Activated CD8-positive, alpha-beta T cell treated with anti-CD3 and anti-CD28 coated beads, Interleukin-2, amount 10 ng/mL, durations not matched to agents 7 days and 5 days (primary cell): Measurements from ENCODE around the gene MAP1B. TPM values are rescaled to one million over a fixed set of nuclear protein-coding genes. Genes with fewer than 3 reads are reported as not detected.

Experiments used
- ATAC-seq: fragments of 150-1000 bp; cut with Tn5 transposase; one replicate; pipeline ENCODE4 v1.10.0; 2021; ENCODE audit warnings: moderate library complexity
- CTCF ChIA-PET: fragments of 350-600 bp; sonication (Branson Sonifier 250); formaldehyde crosslinking; loops from one replicate; lab custom pipeline; 2021; ENCODE audit warnings: antibody characterized with exemption; lab: Charles Lee
- POLR2A ChIA-PET: fragments of 350-600 bp; sonication (Branson Sonifier 250); formaldehyde crosslinking; loops from one replicate; lab custom pipeline; 2021; ENCODE audit warnings: antibody characterized with exemption; lab: Charles Lee
- DNase-seq: peaks from one replicate; pipeline ENCODE4 v3.0.0-alpha.2; 2020
- H3K27ac Mint-ChIP-seq: one replicate; pipeline ENCODE4 v1.8.0; 2021; ENCODE audit warnings: mild to moderate bottlenecking, mixed read lengths
- H3K27me3 Mint-ChIP-seq: one replicate; pipeline ENCODE4 v1.8.0; 2021; ENCODE audit warnings: low read depth, mixed read lengths
- H3K36me3 Mint-ChIP-seq: one replicate; pipeline ENCODE4 v1.8.0; 2021; ENCODE audit warnings: low read depth, mixed read lengths
- H3K4me1 Mint-ChIP-seq: one replicate; pipeline ENCODE4 v1.8.0; 2021; ENCODE audit warnings: low read depth, mixed read lengths
- H3K4me3 Mint-ChIP-seq: one replicate; pipeline ENCODE4 v1.8.0; 2021; ENCODE audit warnings: mild to moderate bottlenecking, mixed read lengths
- H3K9me3 Mint-ChIP-seq: one replicate; pipeline ENCODE4 v1.8.0; 2022; ENCODE audit warnings: mixed read lengths; ENCODE audit not compliant: insufficient read depth
- total RNA-seq, 2 experiments: library from RNA; stranded (reverse); gene quantifications; one replicate each; pipeline ENCODE4 v1.2.3, GENCODE V29; 2021

MAP1B gene
- total RNA-seq, 2 experiments from 2014 or later, result 0.03 TPM; not detected in 1

DNA sequence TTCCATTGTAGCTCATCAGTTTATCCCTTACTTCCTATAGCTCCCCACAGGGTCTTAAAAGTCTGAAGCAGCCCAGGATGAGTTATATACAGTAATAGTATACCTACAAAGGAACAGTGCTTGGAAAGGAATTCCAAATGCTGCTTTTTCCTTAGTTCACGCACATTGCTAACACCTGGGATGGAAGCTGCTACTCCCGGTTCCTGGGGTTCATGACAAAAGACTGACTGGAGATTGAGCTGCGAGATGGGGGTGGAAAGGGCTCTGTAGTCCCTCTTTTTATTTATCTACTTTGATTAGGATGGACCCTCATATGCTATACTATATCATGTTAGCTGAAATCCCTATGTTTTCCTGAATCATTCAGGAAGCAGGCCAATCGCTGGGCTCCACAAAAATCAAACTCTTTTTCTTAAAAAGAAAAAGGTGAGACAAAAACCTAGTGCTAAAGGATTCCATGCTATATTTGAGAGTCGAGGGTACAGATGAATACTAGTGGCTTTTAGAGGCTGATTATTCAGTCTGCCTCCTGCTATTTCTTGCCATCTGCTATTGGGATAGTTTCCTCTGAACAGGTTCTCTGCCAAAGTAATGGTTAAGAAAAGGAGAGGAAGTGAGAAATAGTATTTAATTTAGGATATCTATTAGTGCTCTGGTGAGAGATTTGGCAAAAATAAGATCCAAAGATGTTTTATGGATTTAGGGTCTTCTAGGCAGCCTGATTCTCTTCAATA is 131.6 kb downstream of the MAP1B start:
- POLR2A ChIA-PET, result no interaction called here
- Mint-ChIP-seq H3K4me1 (peaks cover 22% of the 10 kb centered on the region), H3K36me3 (peaks cover 20% of the 10 kb centered on the region), H3K4me3 (no peak overlapping the region), H3K27ac (no peak overlapping the region), H3K9me3 (no peaks in the 10 kb centered on the region), H3K27me3 (no peaks in the 10 kb centered on the region)
- no peak for ATAC-seq
- CTCF ChIA-PET, result interaction anchor here (0.7 to 1.2 kb wide), 3 partner anchors 27 to 538 kb away, joined by 3 read pairs; no protein-coding TSS in a partner anchor
- DNase-seq, result no peak

DNA sequence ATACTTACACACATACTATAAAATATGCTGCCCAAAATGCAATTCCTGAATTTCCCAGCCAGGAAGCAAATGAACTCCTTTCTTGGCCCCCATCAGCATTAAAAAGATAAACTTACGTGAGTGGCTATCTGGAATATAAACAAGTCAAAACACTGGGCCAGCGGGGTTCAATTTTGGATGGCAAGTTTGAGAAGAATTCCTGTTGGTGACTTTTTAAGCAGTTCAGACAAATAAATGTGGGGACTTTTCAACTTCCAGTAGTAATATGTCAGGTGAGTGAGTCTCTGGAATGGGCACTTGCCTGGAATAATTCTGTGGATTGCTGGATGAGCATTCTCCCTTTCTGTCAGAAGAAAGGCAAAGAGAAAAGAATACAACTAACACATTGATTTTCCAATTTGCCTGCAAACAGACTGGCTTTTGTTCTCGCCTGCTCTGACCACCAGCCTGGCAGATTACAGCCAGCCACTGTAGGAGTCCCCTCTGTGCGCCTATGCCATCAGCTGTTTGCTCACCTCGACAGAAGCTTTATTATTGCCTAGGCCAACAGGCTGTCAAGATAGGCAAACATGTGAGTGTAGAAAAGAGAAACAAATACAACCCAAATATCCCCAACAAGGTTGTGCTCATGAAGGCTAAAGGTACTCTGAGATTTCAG is 134.2 kb downstream of the MAP1B start:
- Mint-ChIP-seq H3K27ac (no peak overlapping the region), H3K4me3 (no peak overlapping the region), H3K4me1 (peaks cover 27% of the 10 kb centered on the region), H3K27me3 (no peaks in the 10 kb centered on the region), H3K36me3 (peaks cover 6% of the 10 kb centered on the region), H3K9me3 (no peaks in the 10 kb centered on the region)
- ATAC-seq, result no peak
- ChIA-PET CTCF (interaction anchor here (1.3 kb wide), 1 partner anchor 9 kb away, joined by 4 read pairs; no protein-coding TSS in a partner anchor), POLR2A (no interaction called here)
- no peak for DNase-seq

DNA sequence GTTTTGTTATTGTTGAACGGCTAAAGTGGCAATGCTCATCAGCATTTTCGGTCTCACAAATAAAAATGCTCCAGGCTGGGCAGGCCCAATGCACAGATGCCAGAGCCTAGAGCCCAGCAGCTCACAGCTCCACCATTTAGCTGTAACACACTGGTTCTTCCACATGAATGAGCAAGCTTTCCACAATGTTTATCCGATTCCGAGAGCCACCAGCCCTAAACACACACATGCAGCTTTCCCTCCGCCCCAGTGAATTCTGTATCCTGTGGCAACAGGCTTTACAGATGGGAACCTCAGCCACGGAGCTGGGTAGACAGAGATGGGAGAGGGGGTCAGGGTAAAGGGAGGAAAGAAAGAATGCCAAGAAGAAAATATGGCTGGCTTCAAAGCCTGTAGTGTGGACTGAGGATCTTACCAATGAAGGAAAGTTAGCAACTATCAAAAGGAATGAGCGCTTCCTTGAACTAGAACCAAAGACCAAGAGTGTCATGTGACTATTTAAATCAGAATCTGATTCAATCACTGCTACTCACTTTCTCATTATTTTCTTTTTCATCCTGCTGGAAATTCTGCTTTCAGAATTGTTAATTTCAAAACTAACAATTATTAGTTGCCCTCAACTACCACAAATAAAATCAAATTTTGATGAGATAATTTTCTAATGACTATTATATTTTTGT is 135.7 kb downstream of the MAP1B start:
- Mint-ChIP-seq H3K36me3 (no peaks in the 10 kb centered on the region), H3K27ac (no peak overlapping the region), H3K27me3 (no peaks in the 10 kb centered on the region), H3K4me1 (peaks cover 31% of the 10 kb centered on the region), H3K4me3 (no peak overlapping the region), H3K9me3 (no peaks in the 10 kb centered on the region)
- DNase-seq, result no peak
- no peak for ATAC-seq
- ChIA-PET CTCF (no interaction called here), POLR2A (no interaction called here)

DNA sequence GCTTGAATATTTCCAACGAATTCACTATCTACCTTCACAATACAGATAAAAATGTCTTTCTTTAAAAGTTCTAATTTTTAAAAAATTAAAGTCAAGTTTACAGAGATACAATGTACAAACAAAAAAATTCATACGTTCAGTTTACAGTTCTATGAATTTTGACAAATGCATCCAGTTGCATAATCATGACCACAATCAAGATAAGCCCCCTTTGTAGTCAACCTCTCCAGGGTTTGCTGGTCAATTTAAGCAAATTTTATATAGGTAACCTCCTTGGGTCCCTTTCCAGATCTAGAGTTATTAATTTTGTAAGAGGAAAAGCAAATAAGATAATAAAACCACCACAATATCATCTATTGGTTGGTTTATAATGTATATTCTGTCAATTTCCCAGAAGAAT is 136.4 kb downstream of the MAP1B start:
- POLR2A ChIA-PET, result no interaction called here
- CTCF ChIA-PET, result no interaction called here
- ATAC-seq (no peak), DNase-seq (no peak)
- Mint-ChIP-seq H3K27me3 (no peaks in the 10 kb centered on the region), H3K4me1 (peaks cover 31% of the 10 kb centered on the region), H3K9me3 (no peaks in the 10 kb centered on the region), H3K4me3 (no peak overlapping the region), H3K27ac (no peak overlapping the region), H3K36me3 (no peaks in the 10 kb centered on the region)

DNA sequence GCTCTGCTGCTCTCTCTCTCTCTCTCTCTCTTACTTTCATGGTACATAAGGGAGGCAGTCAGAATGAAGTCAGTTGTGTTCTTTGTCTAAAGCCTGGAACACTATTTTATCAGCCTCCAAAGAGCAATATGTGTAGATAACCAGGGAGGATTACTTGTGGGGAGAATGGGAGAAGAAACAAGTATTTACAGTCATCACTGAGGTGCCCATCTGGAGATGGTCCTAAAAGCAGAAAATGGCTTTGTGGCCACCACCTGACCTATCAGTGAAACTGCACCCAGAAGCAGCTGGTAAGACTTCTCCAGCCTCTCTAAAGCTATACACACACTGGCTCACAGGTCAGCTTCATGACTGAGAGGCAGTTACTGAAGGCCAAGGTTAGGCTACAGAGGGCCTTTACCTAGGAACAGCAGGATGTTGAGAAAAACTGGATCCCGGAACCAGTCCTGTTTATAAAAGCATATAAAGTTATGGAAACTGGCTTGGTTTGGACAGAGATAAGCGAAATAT is 137.6 kb downstream of the MAP1B start:
- Mint-ChIP-seq H3K4me1 (peaks cover 31% of the 10 kb centered on the region), H3K36me3 (no peaks in the 10 kb centered on the region), H3K4me3 (no peak overlapping the region), H3K9me3 (no peaks in the 10 kb centered on the region), H3K27ac (no peak overlapping the region), H3K27me3 (no peaks in the 10 kb centered on the region)
- ChIA-PET CTCF (interaction anchor here (0.5 to 1.3 kb wide), 5 partner anchors 9 to 85 kb away, joined by 3 to 5 read pairs (median 3); no protein-coding TSS in a partner anchor), POLR2A (no interaction called here)
- DNase-seq, result no peak
- peak; percentile 71 for ATAC-seq

DNA sequence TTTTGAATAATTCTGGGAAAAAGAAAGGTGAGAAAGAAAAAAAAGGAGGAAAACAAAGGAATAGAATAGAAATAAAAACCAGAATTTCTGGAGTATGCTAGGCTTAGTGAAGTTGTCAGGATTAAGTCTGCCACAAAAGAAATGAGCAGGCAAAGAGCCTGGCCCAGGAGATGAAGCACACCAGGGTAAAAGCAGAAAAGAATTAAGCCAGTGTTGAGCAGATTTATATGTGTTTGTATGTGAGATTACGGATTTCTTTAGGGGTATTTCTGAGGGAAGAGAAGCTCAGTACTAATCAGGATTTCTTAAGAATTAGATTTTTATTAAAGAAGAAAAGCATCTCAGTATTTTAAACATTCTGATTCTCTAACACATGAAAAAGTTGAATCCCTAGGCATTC is 138.3 kb downstream of the MAP1B start:
- Mint-ChIP-seq H3K36me3 (no peaks in the 10 kb centered on the region), H3K9me3 (no peaks in the 10 kb centered on the region), H3K4me1 (peaks cover 31% of the 10 kb centered on the region), H3K27ac (no peak overlapping the region), H3K4me3 (no peak overlapping the region), H3K27me3 (no peaks in the 10 kb centered on the region)
- ChIA-PET CTCF (interaction anchor here (0.5 to 1.3 kb wide), 6 partner anchors 9 to 85 kb away, joined by 3 to 5 read pairs (median 3); no protein-coding TSS in a partner anchor), POLR2A (no interaction called here)
- DNase-seq, result no peak
- ATAC-seq, result no peak

- no peak overlapping the region for H3K27ac Mint-ChIP-seq
- DNase-seq, result no peak
- H3K27me3 Mint-ChIP-seq, result no peaks in the 10 kb centered on the region
- H3K4me1 Mint-ChIP-seq, result peaks cover 31% of the 10 kb centered on the region
- H3K4me3 Mint-ChIP-seq, result no peak overlapping the region
- no peaks in the 10 kb centered on the region for H3K9me3 Mint-ChIP-seq
- ChIA-PET CTCF (interaction anchor here (0.8 to 1.3 kb wide), 2 partner anchors 12 to 86 kb away, joined by 3 to 4 read pairs; no protein-coding TSS in a partner anchor), POLR2A (no interaction called here)
- no peak for ATAC-seq
- H3K36me3 Mint-ChIP-seq, result no peaks in the 10 kb centered on the region
Observed at GRCh38 chr5:72245951-72246532, 138.8 kb downstream of the MAP1B start.

DNA sequence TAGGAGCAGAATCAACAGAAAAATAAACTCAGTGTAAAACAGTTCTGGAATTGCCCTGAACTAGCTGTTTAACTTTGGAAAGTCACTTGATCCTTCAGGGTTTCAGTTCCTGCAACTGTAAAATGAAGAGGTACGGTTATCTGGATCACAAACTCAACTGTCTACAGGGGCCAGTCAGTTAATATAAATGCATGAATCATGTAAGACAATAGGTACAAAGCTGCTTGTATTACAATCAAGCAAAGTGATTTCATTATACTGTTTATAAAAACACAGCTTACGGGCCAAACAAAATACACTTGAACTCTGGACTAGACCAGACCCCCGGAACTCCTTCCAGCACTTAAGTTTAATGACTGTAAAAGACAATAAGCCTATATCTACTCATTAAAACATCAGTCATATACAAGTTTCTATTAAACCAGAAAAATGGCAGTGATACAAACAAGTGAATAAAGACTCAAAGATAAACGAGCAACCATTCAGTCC is 139.7 kb downstream of the MAP1B start:
- ATAC-seq (no peak), DNase-seq (no peak)
- Mint-ChIP-seq H3K4me3 (no peak overlapping the region), H3K9me3 (no peaks in the 10 kb centered on the region), H3K27me3 (no peaks in the 10 kb centered on the region), H3K27ac (no peak overlapping the region), H3K4me1 (peaks cover 31% of the 10 kb centered on the region), H3K36me3 (no peaks in the 10 kb centered on the region)
- CTCF ChIA-PET, result interaction anchor here (1.1 to 1.4 kb wide), 2 partner anchors 12 to 17 kb away, joined by 3 read pairs; no protein-coding TSS in a partner anchor
- POLR2A ChIA-PET, result no interaction called here

DNA sequence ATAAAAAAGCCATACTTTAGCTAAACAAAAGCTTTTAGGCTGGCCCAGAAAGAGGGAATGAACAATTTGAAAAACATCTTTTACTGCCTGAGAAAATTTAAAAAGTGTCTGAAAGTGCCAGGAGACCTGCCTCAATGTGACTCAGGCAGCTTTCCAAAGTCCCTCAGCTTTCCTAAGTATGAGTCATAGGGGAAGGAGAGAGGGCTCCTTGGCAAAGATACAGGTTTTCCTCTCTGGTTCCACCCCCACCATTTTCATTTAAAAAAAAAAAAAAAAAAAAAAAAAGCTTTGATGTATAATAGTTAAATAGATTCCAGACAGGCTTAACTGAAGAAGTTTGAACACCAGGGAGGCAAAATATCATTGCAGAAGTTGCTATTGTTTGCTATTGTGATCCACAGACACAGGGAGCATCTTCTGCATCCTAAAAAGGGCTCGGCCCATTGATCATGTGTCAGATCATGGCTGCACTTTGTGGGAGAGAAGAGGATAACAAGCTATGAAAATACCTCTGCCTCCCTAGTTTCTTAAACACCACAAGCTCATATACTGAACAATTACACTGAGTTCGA is 141.2 kb downstream of the MAP1B start:
- POLR2A ChIA-PET, result no interaction called here
- Mint-ChIP-seq H3K4me3 (no peak overlapping the region), H3K36me3 (peaks cover 4% of the 10 kb centered on the region), H3K4me1 (peaks cover 31% of the 10 kb centered on the region), H3K9me3 (no peaks in the 10 kb centered on the region), H3K27ac (no peak overlapping the region), H3K27me3 (no peaks in the 10 kb centered on the region)
- DNase-seq (no peak), ATAC-seq (no peak)
- CTCF ChIA-PET, result interaction anchor here (0.7 to 1.2 kb wide), 3 partner anchors 20 to 23 kb away, joined by 3 read pairs; no protein-coding TSS in a partner anchor

DNA sequence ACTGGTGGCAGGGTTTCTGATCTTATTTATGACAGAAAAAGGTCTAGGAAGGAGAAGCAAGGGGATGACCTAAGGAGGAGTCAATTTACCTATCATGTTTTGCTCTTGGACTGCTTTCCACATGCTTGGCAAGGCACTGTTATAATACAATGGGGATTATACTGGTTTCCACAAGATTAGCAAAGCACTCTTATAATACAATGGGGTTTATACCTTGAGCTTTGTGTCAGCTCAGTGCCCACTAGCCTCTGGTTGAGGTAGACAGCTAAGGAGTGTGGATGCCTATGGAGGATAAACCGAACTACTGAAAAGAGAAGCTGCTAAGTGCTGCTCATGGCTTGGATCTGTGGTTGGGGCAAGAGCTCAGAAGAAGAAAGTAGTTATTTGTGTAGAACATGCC is 144.1 kb downstream of the MAP1B start:
- no peak for ATAC-seq
- Mint-ChIP-seq H3K9me3 (no peaks in the 10 kb centered on the region), H3K36me3 (peaks cover 6% of the 10 kb centered on the region), H3K4me1 (peaks cover 5% of the 10 kb centered on the region), H3K4me3 (no peak overlapping the region), H3K27me3 (no peaks in the 10 kb centered on the region), H3K27ac (no peak overlapping the region)
- DNase-seq, result no peak
- POLR2A ChIA-PET, result no interaction called here
- CTCF ChIA-PET, result interaction anchor here (1.0 to 1.6 kb wide), 3 partner anchors 10 to 18 kb away, joined by 3 to 4 read pairs (median 3); no protein-coding TSS in a partner anchor

GRCh38 chr5:72252008-72252407 is 144.7 kb downstream of the MAP1B start:
- no peak for DNase-seq
- POLR2A ChIA-PET, result no interaction called here
- no peak for ATAC-seq
- H3K36me3 Mint-ChIP-seq, result peaks cover 6% of the 10 kb centered on the region
- H3K9me3 Mint-ChIP-seq, result no peaks in the 10 kb centered on the region
- CTCF ChIA-PET, result interaction anchor here (1.0 kb wide), 1 partner anchor 17 kb away, joined by 3 read pairs; no protein-coding TSS in a partner anchor
- H3K27ac Mint-ChIP-seq, result no peak overlapping the region
- no peak overlapping the region for H3K4me3 Mint-ChIP-seq
- H3K4me1 Mint-ChIP-seq, result no peaks in the 10 kb centered on the region
- no peaks in the 10 kb centered on the region for H3K27me3 Mint-ChIP-seq
